ENCODE measurements around the gene CMSS1. TPM values are rescaled to one million over a fixed set of nuclear protein-coding genes. Genes with fewer than 3 reads are reported as not detected.
"Not testable (repeated sequence)": the region's sequence is repeated elsewhere in the genome, so short reads cannot be mapped to it uniquely, and the experiment has no call there.

Gene CMSS1
- total RNA-seq, 4 donors from 2014 or later: 1.3 to 9.9 (median 2.3) TPM

DNA sequence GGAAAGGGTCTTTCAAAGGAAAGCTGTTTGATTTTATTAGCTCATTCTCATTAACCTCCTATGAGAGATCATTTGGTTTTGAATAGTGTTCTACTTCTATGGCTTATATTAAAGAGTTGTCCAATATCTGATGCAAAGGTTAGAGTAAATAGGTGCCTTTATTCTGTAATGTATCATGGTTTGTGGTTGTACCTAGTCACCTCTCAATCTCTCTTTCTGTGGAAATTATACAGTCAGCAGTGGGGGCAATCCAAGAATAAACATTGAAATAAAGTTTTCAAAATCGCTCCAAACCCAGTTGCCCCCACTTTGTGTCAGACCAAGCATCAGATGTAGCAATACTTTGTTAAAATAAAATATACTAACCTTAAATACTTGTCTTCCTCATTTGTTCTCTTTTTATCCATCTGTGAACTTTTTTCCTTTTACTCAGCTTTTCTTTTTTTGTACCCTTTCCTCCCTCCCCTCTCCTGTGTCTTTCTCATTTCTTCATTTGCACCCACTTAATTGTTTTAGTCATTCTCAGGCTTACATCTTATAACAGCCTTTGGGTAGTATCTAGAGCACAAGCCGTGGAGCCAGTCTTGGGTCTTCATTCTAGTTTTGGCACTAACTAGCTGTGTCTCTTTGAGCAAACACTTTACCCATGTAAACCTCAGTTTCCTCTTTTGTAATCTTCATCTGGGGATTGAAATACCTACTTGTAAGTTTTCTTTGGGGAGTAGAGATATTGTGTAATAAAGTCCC lies 16.7 kb downstream of the CMSS1 start:
- Histone ChIP-seq H3K27ac (no peak overlapping the region), H3K36me3 (no peaks in the 10 kb centered on the region)

DNA sequence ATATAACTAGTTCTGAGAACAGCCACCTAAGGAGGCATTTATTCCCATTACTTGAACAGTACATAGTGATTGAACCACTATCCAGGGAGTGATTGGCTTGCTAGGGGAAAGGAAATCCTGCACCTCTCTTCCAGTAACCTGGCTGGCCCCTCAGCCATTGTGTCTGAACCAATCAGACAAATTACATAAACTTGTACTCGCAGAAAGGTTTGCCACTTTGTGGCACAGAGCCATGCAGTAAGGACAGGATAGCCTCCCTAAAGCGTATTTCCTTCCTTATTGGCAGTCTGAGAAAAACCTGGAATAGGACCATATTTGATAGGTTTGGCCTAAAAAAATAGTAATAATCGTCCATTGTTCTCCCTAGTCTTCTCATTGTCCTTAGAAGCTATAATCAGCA lies 19.0 kb downstream of the CMSS1 start:
- H3K36me3 ChIP-seq: no peaks in the 10 kb centered on the region
- no peaks in the 10 kb centered on the region for H3K27me3 ChIP-seq
- H3K4me3 ChIP-seq: no peak overlapping the region
- no peaks in the 10 kb centered on the region for H3K4me1 ChIP-seq
- TF ChIP-seq, protein P1, sequence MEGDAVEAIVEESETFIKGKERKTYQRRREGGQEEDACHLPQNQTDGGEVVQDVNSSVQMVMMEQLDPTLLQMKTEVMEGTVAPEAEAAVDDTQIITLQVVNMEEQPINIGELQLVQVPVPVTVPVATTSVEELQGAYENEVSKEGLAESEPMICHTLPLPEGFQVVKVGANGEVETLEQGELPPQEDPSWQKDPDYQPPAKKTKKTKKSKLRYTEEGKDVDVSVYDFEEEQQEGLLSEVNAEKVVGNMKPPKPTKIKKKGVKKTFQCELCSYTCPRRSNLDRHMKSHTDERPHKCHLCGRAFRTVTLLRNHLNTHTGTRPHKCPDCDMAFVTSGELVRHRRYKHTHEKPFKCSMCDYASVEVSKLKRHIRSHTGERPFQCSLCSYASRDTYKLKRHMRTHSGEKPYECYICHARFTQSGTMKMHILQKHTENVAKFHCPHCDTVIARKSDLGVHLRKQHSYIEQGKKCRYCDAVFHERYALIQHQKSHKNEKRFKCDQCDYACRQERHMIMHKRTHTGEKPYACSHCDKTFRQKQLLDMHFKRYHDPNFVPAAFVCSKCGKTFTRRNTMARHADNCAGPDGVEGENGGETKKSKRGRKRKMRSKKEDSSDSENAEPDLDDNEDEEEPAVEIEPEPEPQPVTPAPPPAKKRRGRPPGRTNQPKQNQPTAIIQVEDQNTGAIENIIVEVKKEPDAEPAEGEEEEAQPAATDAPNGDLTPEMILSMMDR (IDR thresholded peaks at IDR 0.05): no peak
- TF ChIP-seq POLR2A (IDR thresholded peaks at IDR 0.05): no peak
- H3K27ac ChIP-seq: no peak overlapping the region
- no peaks in the 10 kb centered on the region for H3K9me3 ChIP-seq
- DNase-seq: no peak

More for the DNA sequence above, 16.7 kb downstream of the CMSS1 start:
- no peaks in the 10 kb centered on the region for H3K4me1 ChIP-seq
- no peaks in the 10 kb centered on the region for H3K9me3 ChIP-seq
- H3K27me3 ChIP-seq: no peaks in the 10 kb centered on the region
- no peak for DNase-seq
- H3K4me3 ChIP-seq: no peak overlapping the region
- no peak for TF ChIP-seq POLR2A (IDR thresholded peaks at IDR 0.05)
- TF ChIP-seq, protein P1 (IDR thresholded peaks at IDR 0.05): no peak

DNA sequence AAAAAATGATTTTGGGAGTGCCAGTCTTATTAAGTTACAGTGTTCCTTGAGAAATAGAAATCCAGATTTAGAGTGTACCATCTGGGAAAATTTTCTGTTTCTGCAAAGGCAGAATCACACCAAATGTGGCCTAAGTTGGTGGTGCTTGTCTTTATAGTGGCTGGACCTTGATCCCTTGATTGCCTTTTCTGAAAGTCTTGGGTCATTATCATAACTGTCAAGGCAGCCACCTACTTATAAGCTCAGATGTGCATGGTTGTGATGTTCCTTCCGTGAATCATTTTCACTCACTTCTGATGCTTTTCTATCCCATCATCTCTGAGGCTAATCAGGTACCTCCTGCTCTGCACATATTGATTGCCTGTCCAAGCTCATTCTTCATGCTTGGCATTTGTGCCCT lies 20.1 kb downstream of the CMSS1 start:
- DNase-seq: no peak
- H3K27me3 ChIP-seq: no peaks in the 10 kb centered on the region

GRCh38 chr3:99838755-99839154 lies 21.1 kb downstream of the CMSS1 start:
- Histone ChIP-seq H3K9me3 (no peaks in the 10 kb centered on the region), H3K36me3 (no peaks in the 10 kb centered on the region), H3K4me3 (no peak overlapping the region), H3K27me3 (no peaks in the 10 kb centered on the region), H3K27ac (no peak overlapping the region), H3K4me1 (no peaks in the 10 kb centered on the region)
- no peak for TF ChIP-seq POLR2A (IDR thresholded peaks at IDR 0.05)
- TF ChIP-seq, protein P1 (IDR thresholded peaks at IDR 0.05): no peak
- DNase-seq: no peak

More for the DNA sequence above, 20.1 kb downstream of the CMSS1 start:
- no peak overlapping the region for H3K27ac ChIP-seq
- no peaks in the 10 kb centered on the region for H3K4me1 ChIP-seq
- TF ChIP-seq POLR2A (IDR thresholded peaks at IDR 0.05): no peak
- TF ChIP-seq, protein P1 (IDR thresholded peaks at IDR 0.05): no peak
- no peaks in the 10 kb centered on the region for H3K36me3 ChIP-seq
- H3K4me3 ChIP-seq: no peak overlapping the region
- H3K9me3 ChIP-seq: no peaks in the 10 kb centered on the region

DNA sequence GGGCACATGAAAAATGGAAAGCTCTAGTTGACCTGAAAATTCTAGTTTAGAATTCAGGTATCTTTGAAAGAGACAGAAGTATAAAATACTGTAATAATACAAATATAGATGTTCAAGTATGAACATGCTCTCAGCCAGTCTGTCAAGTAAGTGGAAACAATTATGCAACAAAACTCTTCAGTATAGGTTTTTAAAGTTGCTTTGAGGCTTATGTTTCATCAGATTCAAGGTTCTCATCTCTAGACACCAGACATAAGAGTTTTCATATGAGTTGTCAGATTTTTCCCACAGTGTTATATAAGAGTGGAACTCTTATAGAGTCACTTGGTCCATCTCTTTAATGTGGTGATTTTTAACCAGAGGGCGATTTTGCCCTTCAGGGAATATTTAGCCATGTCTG lies 22.0 kb downstream of the CMSS1 start:
- no peak for DNase-seq
- no peak overlapping the region for H3K27ac ChIP-seq
- no peaks in the 10 kb centered on the region for H3K36me3 ChIP-seq
- TF ChIP-seq POLR2A (IDR thresholded peaks at IDR 0.05): no peak
- TF ChIP-seq, protein P1 (IDR thresholded peaks at IDR 0.05): no peak
- no peaks in the 10 kb centered on the region for H3K9me3 ChIP-seq
- no peaks in the 10 kb centered on the region for H3K27me3 ChIP-seq
- H3K4me1 ChIP-seq: no peaks in the 10 kb centered on the region
- H3K4me3 ChIP-seq: no peak overlapping the region

DNA sequence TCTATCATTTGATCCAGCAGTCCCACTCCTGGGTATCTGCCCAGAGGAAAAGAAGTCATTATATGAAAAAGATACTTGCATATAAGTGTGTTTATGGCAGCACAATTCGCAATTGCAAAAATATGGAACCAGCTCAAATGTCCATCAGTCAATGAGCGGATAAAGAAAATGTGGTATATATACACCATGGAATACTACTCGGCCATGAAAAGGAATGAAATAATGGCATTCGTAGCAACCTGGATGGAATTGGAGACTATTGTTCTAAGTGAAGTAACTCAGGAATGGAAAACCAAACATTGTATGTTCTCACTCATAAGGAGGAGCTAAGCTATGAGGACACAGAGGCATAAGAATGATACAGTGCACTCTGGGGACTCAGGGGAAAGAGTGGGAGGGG lies 24.3 kb downstream of the CMSS1 start:
- H3K9me3 ChIP-seq, H3K27ac ChIP-seq, H3K4me1 ChIP-seq, H3K36me3 ChIP-seq, DNase-seq, H3K27me3 ChIP-seq, H3K4me3 ChIP-seq: not testable (repeated sequence)

Measured in Peyer's patch (tissue), 4 donors.